Measurements from ENCODE around the gene FILIP1. TPM values are rescaled to one million over a fixed set of nuclear protein-coding genes. Genes with fewer than 3 reads are reported as not detected.

FILIP1 gene
- total and polyA plus RNA-seq, 2 of the 8 experiments (the other 6 are each of a cell fraction or from before 2014, with no cell fraction given), result 2.4 to 5.7 TPM

- H3K79me2 ChIP-seq (ENCODE audit: control insufficient read depth in 1 of 2, insufficient read depth in 2 of 2, low read length in 2 of 2), result no peaks in the 10 kb centered on the region
- no peak overlapping the region for H3K23ac ChIP-seq (ENCODE audit: insufficient read length)
- no peak overlapping the region for H4K91ac ChIP-seq (replicated peaks; ENCODE audit: insufficient read length, low read length)
- DNase-seq (ENCODE audit: low read depth in 1 of 2, low spot score in 2 of 2) (no peak), FAIRE-seq (no peak)
- no peaks in the 10 kb centered on the region; a peak in 1 of 8 replicates for H3K36me3 ChIP-seq (ENCODE audit: control insufficient read depth in 2 of 4, insufficient read depth in 4 of 4, low read length in 3 of 4)
- H2BK20ac ChIP-seq (ENCODE audit: low read length), result no peak overlapping the region
- no peak overlapping the region for H3K27ac ChIP-seq (ENCODE audit: low read depth, low read length)
- no peak overlapping the region for H3K9ac ChIP-seq (replicated peaks in 1 of 4; ENCODE audit: extremely low read depth in 1 of 4, low read depth in 3 of 4, low read length in 3 of 4)
- H3K4me2 ChIP-seq (ENCODE audit: insufficient read depth in 1 of 2, low read depth in 2 of 2, low read length in 2 of 2), result no peak overlapping the region
- WGBS, 2 experiments (ENCODE audit: extremely low coverage in 1 of 2, insufficient coverage in 1 of 2, insufficient read length in 1 of 2, insufficient replicate concordance in 2 of 2, low coverage in 1 of 2, low lambda C conversion rate in 2 of 2, missing lambda C conversion rate in 1 of 2), result 88% methylated on average over 1 of the region's 1 CpG; no CpG with 5 or more reads in 1 of the 2 experiments
- no peaks in the 10 kb centered on the region for H3K23me2 ChIP-seq (ENCODE audit: low read depth, low read length)
- no peaks in the 10 kb centered on the region for H4K20me1 ChIP-seq (replicated peaks in 1 of 2; ENCODE audit: control insufficient read depth in 1 of 2, insufficient read depth in 2 of 2, low read length in 2 of 2)
- no peak overlapping the region for H3K14ac ChIP-seq (ENCODE audit: insufficient read length)
- H2BK120ac ChIP-seq (replicated peaks; ENCODE audit: low read depth, low read length), result no peak overlapping the region
- no peaks in the 10 kb centered on the region for H3K4me1 ChIP-seq (replicated peaks in 1 of 4; ENCODE audit: control insufficient read depth in 3 of 4, insufficient read depth in 4 of 4, low read length in 3 of 4)
- no peak for TF ChIP-seq POU5F1 (IDR thresholded peaks at IDR 0.05; ENCODE audit: low read depth, low read length)
- no peak overlapping the region for H3K4ac ChIP-seq (replicated peaks; ENCODE audit: insufficient read length, low read depth, low read length)
- no peaks in the 10 kb centered on the region for H3K27me3 ChIP-seq (replicated peaks in 1 of 4; ENCODE audit: control insufficient read depth in 3 of 4, extremely low read depth in 1 of 4, insufficient read depth in 3 of 4, low read length in 3 of 4)
- POLR2A ChIA-PET (ENCODE audit: partially characterized antibody), result no interaction called here
- no peak overlapping the region for H3K56ac ChIP-seq (replicated peaks; ENCODE audit: insufficient read length, low read depth, low read length)
- no peak overlapping the region for H4K5ac ChIP-seq (ENCODE audit: insufficient read length, low read depth, low read length)
- no peak overlapping the region for H3K18ac ChIP-seq (ENCODE audit: extremely low read depth, low read length)
- H3K4me3 ChIP-seq (ENCODE audit: extremely low read depth in 1 of 4, insufficient read depth in 2 of 4, low read depth in 3 of 4, low read length in 4 of 4), result no peak overlapping the region
- H2BK12ac ChIP-seq (ENCODE audit: low read depth, low read length), result no peak overlapping the region
- H2AK5ac ChIP-seq (ENCODE audit: low read depth, low read length), result no peak overlapping the region
- H2AFZ ChIP-seq (ENCODE audit: low read length), result no peak overlapping the region
- no peak overlapping the region for H2BK5ac ChIP-seq (ENCODE audit: low read depth, low read length)
- CTCF ChIA-PET (ENCODE audit: partially characterized antibody), result interaction anchor here (0.6 to 3.4 kb wide), 4 partner anchors 13 to 757 kb away, joined by 3 to 9 read pairs (median 4); no protein-coding TSS in a partner anchor
- no peak overlapping the region for H4K8ac ChIP-seq (ENCODE audit: extremely low read depth, insufficient read depth, low read length)
- H3K79me1 ChIP-seq (ENCODE audit: low read depth, low read length), result no peaks in the 10 kb centered on the region
- no peak overlapping the region for H2BK15ac ChIP-seq (ENCODE audit: low read length)
- no peaks in the 10 kb centered on the region for H3K9me3 ChIP-seq (ENCODE audit: insufficient read depth in 2 of 2, low read depth in 1 of 2, low read length in 1 of 2)
Measured at GRCh38 chr6:75416443-75416842, 77.2 kb downstream of the FILIP1 start.

Measured in H1 (cell line).